ENCODE measurements around the gene FARS2. TPM values are rescaled to one million over a fixed set of nuclear protein-coding genes. Genes with fewer than 3 reads are reported as not detected.

FARS2 gene
- total and polyA plus RNA-seq, 2 donors (not counting 3 experiments of a cell fraction or from before 2014, with no cell fraction given): 20.2 to 20.5 TPM

- Histone ChIP-seq H3K79me2 (ENCODE audit: control insufficient read depth, insufficient read depth, low read length) (no peaks in the 10 kb centered on the region), H3K4me3 (replicated peaks in 1 of 3; ENCODE audit: insufficient read depth in 1 of 3, low read depth in 1 of 3, low read length in 3 of 3) (no peak overlapping the region), H3K4me2 (ENCODE audit: insufficient read depth, low read length) (no peak overlapping the region), H3K9me3 (replicated peaks; ENCODE audit: control insufficient read depth, insufficient read depth, low read length) (no peaks in the 10 kb centered on the region), H4K20me1 (replicated peaks; ENCODE audit: control insufficient read depth, extremely low read depth, insufficient read depth, low read length) (no peaks in the 10 kb centered on the region), H2AFZ (ENCODE audit: low read depth, low read length) (no peak overlapping the region), H3K9me1 (replicated peaks; ENCODE audit: control insufficient read depth, extremely low read depth, insufficient read depth, low read length) (no peaks in the 10 kb centered on the region), H3K27ac (ENCODE audit: insufficient read depth, low read depth, low read length) (no peak overlapping the region), H3K27me3 (ENCODE audit: control insufficient read depth in 2 of 2, insufficient read depth in 2 of 2, low read length in 2 of 2) (no peaks in the 10 kb centered on the region), H3K9ac (replicated peaks; ENCODE audit: extremely low read depth, insufficient read depth, low read length) (no peak overlapping the region), H3K4me1 (ENCODE audit: control insufficient read depth, extremely low read depth, insufficient read depth, low read length) (no peaks in the 10 kb centered on the region), H3K36me3 (ENCODE audit: control insufficient read depth in 2 of 2, extremely low read depth in 1 of 2, insufficient read depth in 2 of 2, low read length in 2 of 2) (no peaks in the 10 kb centered on the region)
- ChIA-PET CTCF (no interaction called here), POLR2A (no interaction called here)
- no peak for DNase-seq (ENCODE audit: low read depth, low spot score)
- dilution Hi-C loops (cut with MboI; ENCODE audit: extremely low pct_ligation_motif_present, low sequenced_read_pairs) (no loop called here), intact Hi-C loops (cut with micrococcal nuclease) (no loop called here)
- no TSS peak for BruUV-seq (replicated peaks)
- TF ChIP-seq CTCF (IDR thresholded peaks at IDR 0.05; ENCODE audit: extremely low read depth in 1 of 2, insufficient read depth in 1 of 2, low read depth in 1 of 2, low read length in 2 of 2) (no peak), POLR2A (IDR thresholded peaks at IDR 0.05; ENCODE audit: low read depth, low read length) (no peak), JUN (IDR thresholded peaks at IDR 0.05; ENCODE audit: borderline replicate concordance, insufficient read depth, insufficient read length, low read depth) (no peak), MAX (IDR thresholded peaks at IDR 0.05; ENCODE audit: insufficient read depth, insufficient read length) (no peak), GATA2 (IDR thresholded peaks at IDR 0.05; ENCODE audit: insufficient read depth, insufficient read length, low read depth, low read length) (no peak), FOS (IDR thresholded peaks at IDR 0.05; ENCODE audit: borderline replicate concordance, insufficient read depth, low read length) (no peak), POLR2AphosphoS5 (IDR thresholded peaks at IDR 0.05; ENCODE audit: insufficient read depth, low read depth, low read length) (no peak), MYC (IDR thresholded peaks at IDR 0.05; ENCODE audit: low read depth, low read length) (no peak), EZH2 (IDR thresholded peaks at IDR 0.05; ENCODE audit: borderline replicate concordance, low read depth, low read length, severe bottlenecking) (no peak)
- FAIRE-seq: no peak
Measured at GRCh38 chr6:5512422-5512821, 251.1 kb downstream of the FARS2 start.
